GM19193 (cell line): ENCODE results near the gene SLC23A2.

Experiments used
- POLR2A ChIP-seq: IDR thresholded peaks from 4 replicates; pipeline ENCODE4 v1.6.1; 2011; ENCODE audit not compliant: insufficient read depth, insufficient read length; ENCODE audit errors: extremely low read depth

The SLC23A2 gene

DNA sequence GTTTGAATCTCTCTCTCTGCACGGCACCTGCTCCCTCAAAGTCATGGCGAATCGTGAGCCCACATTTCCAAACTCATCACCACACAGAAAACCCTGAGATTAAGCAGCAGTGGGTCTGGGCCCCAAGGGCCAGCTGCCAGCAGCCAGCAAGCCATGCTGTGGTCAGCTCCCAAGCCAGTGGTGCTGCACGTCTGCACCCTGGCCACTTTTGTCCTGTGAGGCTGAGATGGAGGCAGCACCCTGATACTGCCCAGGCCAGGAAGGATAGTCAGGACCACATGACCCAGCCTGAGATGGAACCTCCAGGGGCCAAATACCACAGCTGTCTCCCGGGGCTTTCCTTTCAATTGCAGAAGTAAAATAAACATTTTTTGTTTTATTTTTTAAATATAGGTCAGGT lies 185.7 kb downstream of the SLC23A2 start:
- no peak for TF ChIP-seq POLR2A

- peak; percentile 72 for TF ChIP-seq POLR2A
Measured at GRCh38 chr20:4814696-4815252, 186.5 kb downstream of the SLC23A2 start.

GRCh38 chr20:4813863-4814695 lies 187.2 kb downstream of the SLC23A2 start:
- peak; percentile 54 for TF ChIP-seq POLR2A

DNA sequence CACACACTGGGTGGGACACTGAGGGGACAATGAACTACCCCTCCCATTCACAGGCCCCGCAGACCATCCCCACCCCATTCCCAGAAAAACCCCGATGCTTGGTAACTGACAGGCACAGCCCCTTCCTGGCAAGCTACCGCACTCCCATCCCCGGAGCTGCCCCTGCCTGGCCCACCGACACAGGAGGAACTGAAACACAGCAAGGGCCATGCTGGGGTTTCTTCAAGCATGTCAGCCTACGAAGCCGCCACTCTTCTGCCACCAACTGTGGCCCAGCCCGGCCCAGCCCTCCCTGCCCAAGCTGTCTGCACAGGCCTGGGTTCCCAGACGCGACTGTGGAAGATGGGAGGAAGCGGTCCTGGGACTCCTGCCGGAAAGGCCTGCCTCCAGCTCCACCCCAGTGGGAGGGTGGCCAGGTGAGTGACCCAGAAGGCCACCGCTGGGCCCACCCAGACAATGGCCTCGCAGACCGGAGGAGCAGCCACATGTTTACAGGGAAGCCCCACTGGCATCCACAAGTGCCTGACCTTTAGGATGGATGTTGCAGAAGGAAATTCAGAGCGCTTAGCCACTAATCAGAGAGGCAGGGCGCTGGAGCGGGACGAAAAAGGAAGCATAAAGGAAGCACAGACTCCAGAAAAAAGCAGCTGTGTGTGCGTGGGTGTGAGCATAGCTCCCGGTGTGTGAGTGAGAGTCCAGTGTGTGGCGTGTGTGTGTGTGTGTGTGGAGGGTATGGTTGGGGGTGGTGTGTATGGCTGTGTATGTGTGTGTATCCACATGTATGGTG lies 188.0 kb downstream of the SLC23A2 start:
- TF ChIP-seq POLR2A: peak; percentile 65

- no peak for TF ChIP-seq POLR2A
Measured at GRCh38 chr20:4812641-4813075, 188.7 kb downstream of the SLC23A2 start.

- TF ChIP-seq POLR2A: no peak
Measured at GRCh38 chr20:4812216-4812615, 189.1 kb downstream of the SLC23A2 start.

- peak; percentile 38 for TF ChIP-seq POLR2A
Measured at GRCh38 chr20:4811661-4812181, 189.6 kb downstream of the SLC23A2 start.

DNA sequence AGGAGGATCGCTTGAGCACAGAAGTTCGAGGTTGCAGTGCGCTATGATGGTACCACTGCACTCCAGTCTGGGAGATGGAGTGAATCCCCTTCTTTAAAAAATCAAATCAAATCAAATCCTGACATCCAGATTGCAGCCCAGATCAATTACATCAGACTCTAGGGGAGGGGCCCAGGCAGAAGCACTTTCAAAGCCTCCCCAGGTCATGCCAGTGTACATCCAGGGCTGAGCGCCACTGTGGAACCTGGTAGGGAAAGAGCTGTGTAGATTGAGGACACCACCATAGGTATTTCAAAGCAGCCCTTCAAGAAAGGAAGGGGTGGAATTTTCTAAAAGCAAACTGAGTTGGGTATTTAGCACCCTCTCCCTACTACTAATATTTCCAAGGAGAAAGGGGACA lies 190.1 kb downstream of the SLC23A2 start:
- no peak for TF ChIP-seq POLR2A

DNA sequence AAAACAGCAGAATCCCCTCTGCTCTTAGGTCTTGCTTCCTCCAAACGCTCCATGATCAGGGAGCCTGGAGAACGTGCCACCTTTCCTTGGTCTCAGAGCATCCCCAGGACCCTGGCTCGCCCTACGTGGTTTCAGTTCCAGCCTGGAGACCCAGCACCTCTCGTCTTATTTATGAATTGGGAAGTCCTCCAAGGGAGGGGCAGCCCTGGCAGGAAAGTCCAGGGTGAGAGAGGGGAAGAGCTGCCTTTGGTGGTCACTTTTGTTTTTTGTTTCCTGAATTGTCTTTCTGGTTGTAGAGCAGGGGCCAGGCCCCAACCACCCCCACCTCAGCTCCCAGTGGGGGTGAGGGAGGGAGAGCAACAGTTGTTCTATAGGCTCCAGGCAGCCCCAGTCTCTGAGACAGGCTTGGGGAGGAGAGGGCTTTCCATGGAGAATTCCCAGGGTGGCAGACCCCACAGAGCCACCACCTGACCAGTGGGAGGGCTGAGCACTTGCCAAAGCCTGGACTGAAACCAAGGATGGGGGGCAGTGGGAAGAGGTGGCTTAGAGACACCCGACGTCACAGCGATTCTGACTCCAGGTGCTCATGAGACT lies 190.8 kb downstream of the SLC23A2 start:
- TF ChIP-seq POLR2A: no peak

GRCh38 chr20:4809707-4810106 lies 191.6 kb downstream of the SLC23A2 start:
- no peak for TF ChIP-seq POLR2A

GRCh38 chr20:4808872-4809271 lies 192.4 kb downstream of the SLC23A2 start:
- TF ChIP-seq POLR2A: no peak

DNA sequence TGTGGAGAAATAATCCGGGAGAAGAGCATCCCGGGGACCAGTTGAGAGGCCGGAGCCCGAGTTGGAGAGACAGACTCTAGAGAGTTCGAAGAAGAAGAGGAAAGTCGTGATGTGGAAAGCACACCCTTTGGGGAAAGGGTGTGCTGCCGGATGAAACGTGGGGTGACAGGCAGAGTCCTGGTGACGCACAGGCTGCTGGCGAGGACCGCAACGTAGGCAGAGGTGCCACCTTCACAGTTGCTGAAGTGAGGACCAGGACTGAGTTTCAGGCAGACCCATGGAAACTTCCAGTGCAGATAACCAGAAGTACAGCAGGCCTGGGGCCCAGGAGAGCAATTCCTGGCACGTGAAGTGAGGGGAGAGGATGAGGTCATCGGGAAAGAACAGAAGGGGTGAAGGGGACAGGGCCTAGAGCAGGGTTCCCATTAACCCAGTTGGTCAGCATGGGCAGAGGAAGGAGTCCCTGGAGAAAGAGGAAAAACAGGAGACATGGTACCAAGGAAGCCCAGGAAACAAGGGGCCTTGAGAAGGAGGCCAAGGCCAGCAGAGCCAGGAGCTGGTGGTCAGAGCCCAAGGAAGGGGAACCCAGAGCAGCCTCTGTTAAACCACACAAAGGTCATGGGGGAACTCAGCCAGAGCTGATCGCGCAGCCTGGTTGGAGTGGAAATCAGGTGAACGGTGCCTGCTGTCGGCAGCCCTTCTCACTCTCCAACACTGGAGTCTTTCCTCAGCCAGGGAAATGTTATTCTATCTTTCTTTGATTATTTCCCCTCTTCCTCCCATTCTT lies 195.5 kb downstream of the SLC23A2 start:
- TF ChIP-seq POLR2A: no peak

GRCh38 chr20:4802527-4802926 lies 198.8 kb downstream of the SLC23A2 start:
- TF ChIP-seq POLR2A: no peak
